RPMI7951 (cell line): ENCODE results near the gene DSP. TPM values are rescaled to one million over a fixed set of nuclear protein-coding genes. Genes with fewer than 3 reads are reported as not detected.

ENCODE experiments used
- DNase-seq: peaks from one replicate; pipeline ENCODE4 v3.0.0-alpha.2; 2012; ENCODE audit warnings: low read depth
- total RNA-seq: library from RNA; depleted of rRNA; stranded (reverse); fragments of >200 nt; shearing (Covaris generic); gene quantifications from 2 replicates; pipeline ENCODE4 v1.2.3, GENCODE V29; 2014; rRNA removed

Gene DSP, protein sequence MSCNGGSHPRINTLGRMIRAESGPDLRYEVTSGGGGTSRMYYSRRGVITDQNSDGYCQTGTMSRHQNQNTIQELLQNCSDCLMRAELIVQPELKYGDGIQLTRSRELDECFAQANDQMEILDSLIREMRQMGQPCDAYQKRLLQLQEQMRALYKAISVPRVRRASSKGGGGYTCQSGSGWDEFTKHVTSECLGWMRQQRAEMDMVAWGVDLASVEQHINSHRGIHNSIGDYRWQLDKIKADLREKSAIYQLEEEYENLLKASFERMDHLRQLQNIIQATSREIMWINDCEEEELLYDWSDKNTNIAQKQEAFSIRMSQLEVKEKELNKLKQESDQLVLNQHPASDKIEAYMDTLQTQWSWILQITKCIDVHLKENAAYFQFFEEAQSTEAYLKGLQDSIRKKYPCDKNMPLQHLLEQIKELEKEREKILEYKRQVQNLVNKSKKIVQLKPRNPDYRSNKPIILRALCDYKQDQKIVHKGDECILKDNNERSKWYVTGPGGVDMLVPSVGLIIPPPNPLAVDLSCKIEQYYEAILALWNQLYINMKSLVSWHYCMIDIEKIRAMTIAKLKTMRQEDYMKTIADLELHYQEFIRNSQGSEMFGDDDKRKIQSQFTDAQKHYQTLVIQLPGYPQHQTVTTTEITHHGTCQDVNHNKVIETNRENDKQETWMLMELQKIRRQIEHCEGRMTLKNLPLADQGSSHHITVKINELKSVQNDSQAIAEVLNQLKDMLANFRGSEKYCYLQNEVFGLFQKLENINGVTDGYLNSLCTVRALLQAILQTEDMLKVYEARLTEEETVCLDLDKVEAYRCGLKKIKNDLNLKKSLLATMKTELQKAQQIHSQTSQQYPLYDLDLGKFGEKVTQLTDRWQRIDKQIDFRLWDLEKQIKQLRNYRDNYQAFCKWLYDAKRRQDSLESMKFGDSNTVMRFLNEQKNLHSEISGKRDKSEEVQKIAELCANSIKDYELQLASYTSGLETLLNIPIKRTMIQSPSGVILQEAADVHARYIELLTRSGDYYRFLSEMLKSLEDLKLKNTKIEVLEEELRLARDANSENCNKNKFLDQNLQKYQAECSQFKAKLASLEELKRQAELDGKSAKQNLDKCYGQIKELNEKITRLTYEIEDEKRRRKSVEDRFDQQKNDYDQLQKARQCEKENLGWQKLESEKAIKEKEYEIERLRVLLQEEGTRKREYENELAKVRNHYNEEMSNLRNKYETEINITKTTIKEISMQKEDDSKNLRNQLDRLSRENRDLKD (N-terminal part only)
- under 0.01 TPM in 2 replicates for total RNA-seq

DNA sequence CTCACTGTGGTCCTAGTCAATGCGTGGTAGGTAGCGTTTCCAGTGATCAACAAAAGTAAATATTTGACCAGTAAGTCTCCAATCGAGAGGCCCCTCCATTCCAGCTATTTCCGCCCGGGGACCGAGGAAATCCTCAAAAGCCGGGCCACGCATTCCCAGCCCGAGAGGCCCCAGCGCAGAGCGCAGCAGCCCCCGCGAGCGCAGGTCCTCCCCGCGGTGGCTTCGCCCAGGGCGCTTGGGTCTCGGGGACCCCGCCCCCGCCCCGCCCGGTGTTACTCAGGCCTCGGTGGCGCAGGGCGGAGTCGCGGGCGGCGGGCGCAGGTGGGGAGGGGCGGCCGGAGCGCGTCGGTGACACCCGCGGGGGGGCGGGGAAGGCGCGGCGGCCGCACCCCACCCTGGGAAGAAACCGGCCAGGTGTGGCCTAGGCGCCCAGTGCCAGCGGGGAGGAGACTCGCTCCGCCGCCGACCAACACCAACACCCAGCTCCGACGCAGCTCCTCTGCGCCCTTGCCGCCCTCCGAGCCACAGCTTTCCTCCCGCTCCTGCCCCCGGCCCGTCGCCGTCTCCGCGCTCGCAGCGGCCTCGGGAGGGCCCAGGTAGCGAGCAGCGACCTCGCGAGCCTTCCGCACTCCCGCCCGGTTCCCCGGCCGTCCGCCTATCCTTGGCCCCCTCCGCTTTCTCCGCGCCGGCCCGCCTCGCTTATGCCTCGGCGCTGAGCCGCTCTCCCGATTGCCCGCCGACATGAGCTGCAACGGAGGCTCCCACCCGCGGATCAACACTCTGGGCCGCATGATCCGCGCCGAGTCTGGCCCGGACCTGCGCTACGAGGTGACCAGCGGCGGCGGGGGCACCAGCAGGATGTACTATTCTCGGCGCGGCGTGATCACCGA, at the start of gene DSP:
Gene DSP (plus strand): TSS at position 497 of the 890 bp plus-strand sequence. CDS start 245 bp downstream, at position 742.
- no peak for DNase-seq

DNA sequence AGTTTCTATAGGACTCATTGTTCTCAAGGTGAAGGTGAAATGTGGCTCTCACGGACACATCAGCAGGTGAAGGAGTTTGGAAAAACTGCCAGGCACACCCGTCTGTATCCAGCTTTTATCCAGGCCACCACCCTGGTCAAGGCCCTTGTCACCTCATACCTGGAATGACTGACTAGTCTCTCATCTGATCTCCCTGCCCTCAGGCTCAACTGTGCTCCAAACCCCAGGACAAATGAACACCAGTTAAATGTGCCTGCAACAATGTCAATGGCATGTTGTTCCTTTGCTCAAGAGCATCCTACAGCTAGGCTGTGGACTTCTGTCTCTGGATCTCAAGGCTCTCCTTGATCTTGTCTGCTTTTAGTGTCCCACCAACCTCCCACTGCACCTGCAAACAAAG, 47.6 kb upstream of the DSP start:
- DNase-seq = no peak

DNA sequence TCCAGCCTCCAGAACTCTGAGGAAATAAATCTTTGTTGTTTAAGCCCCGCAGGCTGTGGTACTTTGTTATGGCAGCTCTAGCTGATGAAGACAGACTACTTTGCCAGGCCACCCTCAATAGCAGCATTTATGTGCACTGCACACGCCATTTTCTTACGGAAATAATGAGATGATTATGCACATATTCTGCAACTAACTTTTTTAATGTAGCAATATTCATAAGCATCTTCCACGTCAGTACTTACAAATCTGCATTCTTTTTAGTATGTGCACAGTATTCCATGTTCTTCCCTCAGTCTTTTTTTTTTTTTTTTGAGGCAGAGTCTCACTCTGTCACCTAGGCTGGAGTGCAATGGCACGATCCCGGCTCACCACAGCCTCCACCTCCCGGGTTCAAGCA, 46.8 kb upstream of the DSP start:
- no peak for DNase-seq

DNA sequence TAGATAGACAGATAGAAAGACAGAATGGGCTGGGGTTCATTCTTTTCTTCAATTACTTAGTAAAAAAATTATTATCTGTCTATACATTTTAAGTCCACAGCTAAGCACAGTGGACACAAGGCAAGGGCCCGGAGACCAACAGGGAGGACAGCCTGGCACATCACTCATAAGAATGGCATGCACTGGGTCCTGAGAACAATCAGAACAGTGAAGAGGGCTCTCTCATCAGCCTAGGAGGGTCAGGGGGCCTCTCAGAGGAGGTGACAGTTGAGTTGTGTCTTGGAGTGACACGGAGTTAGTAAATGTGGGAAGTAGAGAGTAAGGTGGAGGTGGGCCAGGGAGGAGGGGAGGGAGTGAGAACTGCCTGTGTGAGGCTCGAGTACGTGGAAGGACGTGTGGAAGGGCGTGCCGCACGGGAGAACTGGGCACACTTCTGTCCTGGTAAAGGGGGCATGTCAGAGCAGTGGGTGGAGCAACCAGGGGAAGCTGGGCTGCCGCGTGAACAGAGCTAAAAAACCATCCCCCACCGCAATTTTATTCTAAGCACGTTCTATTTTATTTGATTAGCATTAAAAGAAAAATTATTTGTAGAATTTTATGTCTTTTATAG, 45.1 kb upstream of the DSP start:
- DNase-seq = no peak

DNA sequence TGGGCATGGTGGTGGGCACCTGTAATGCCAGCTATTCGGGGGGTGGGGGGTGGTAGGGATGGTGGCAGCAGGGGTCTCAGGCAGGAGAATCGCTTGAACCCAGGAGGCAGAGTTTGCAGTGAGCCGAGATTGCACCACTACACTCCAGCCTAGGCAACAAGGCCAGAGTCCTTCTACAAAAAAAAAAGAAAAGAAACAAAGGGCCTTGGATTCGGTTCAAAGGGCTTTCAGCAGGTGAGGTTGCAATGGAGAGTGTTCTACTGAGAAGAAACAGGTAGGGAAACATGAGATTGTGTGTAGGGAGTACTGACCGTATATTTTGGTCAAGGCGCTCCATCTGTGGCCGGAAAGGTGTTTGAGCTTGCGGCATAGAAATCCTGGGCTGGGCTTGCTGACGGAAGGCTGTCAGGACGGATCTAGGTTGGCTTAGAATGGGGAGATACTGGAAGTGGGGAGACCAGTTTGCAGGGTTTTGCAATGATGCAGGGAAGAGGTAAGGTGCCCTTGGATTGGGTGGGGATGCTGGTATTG, 40.7 kb upstream of the DSP start:
- DNase-seq = no peak

DNA sequence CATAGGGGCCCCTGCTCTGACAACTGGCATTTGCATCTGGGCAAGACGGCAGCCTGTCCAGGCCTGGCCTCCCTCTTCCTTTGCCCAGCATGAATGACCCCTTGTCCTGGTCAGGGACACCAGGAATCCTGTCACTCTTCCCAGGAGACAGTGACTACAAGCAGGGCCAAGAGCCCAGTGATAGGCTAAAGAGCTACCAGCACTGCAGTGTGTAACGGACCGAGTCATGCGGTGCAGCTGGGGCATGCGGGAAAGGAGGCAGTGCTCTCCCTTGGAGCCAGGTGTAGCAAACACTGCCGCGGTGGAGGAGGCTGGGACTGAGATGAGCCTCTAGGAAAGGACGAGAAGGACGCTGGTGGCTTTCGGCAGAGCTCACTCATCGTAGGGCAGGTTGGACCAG, 38.7 kb upstream of the DSP start:
- DNase-seq = no peak

DNA sequence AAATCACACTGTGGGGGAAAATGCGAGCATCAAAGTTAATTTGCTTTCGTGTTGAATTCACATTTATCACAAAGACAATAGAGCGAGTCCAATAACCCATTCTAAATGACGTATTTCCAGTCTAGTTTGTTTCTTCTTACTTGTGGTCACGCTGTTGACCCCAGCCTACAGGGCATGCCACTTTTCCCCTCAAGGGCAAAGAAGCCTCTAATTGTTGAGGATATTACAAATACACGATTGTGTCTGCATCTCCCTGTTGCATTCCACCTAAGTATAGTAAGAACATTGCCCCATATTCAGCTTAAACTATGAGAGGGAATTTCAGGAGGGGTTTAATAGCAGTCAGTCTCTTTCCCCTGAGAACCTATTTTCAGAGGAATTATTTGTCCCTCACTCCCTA, 37.4 kb upstream of the DSP start:
- DNase-seq = no peak

DNA sequence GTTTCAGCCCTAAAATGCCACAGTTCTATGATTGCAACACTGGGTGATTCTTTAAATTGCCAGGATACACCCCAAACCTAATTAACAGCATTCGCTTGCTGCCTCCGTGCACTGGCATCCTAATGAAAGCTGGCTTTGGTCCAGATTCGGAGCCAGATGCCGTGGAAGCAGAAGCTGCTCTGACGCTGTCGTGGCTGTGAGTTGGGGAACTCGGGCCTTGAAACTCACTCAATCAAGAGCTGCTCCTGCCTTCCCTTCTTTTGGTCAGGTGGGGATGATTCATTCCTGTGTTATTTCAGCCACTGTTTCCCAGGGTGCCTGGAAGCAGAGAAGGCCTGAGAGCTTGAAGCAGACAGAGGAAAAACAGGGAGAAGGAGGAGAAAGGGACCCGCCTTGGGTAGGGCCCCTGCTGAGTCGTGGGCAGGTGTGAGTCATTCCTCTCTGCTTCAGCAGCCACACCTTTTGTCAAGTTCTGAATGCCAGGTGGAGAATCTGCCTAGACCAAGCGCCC, 36.2 kb upstream of the DSP start:
- DNase-seq = peak; percentile 76

DNA sequence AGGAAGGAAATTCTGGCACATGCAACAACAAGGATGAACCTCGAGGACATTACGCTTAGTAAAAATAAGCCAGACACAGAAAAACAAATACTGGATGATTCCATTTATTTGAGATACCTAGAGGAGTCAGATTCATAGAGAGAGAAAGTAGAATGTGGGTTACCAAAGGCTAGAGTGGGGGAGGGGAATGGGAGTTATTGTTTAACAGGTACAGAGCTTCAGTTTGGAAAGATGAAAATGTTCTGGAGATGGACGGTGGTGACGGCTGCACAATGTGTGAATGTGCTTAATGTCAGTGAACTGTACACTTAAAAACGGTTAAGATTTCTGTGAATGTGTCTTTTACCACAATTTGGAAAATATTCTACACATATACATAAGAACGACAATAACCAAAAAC, 33.9 kb upstream of the DSP start:
- no peak for DNase-seq

DNA sequence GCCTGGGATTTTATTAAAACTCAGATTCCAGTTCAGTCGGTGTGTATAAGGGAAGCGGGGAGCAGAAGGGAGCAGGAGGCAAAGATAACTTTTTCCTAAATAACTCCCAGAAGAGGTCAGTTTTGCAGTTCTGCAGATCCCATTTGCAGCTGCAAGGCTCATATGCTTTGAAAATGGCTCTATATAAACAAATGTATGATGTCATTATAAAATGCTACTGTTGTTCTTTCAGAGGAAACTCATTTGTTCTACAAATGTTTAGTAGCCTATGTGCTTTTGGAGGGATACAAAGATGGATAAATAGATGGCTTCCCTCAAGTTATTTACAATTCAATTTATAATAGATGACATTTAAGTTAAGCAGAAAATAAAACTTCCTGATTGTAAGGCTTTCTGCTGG, 29.2 kb upstream of the DSP start:
- DNase-seq = no peak

DNA sequence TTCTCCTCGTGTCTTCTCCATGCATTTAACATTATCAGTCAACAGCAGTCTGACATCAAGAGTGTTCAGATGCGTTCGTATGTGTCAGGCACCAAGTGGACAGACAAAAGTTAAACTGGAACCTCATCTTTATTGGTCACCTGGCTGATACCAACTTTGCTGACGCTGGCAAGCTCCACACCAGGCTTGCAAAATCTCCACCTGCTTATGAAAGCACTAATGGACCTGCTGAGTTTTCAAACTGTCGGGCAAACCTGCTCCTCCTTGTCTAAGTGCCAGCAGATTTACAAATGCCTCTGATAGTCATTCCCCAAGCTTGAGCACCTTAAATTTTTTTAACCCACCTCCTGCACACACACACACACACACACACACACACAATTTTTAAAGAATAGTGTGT, 27.9 kb upstream of the DSP start:
- no peak for DNase-seq

DNA sequence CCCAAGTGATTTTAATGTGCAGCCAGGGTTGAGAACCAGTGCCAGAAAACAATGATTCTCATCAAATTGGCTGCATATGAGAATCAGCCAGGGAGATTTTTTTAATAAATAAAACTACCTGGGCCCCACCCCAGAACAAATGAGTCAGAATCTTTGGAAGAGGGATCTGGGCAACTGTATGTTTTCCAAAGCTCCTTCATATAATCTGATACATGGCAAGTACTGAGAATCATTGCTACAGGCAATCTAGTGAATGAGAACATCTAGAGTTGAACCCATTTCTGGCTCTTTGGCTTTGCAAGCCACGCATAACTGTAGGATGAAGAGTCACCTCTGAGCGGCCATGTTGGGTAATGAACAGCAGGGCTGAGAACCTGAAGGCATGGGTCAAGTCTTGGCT, 26.1 kb upstream of the DSP start:
- DNase-seq = no peak

DNA sequence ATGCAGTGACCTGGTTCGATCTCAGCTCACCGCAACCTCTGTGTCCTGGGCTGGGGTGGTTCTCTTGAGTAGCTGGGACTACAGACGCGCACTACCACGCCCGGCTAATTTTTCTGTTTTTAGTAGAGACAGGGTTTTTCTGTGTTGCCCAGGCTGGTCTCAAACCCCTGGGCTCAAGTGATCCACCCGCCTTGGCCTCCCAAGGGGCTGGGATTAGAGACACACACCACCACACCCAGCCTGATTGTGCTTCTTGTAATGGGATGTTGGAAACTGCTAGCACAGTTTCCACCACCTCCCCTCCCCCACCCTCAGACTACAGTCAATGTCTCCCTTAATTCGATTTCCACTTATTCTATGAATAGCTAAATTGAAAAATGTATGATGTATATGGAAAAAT, 22.6 kb upstream of the DSP start:
- no peak for DNase-seq

DNA sequence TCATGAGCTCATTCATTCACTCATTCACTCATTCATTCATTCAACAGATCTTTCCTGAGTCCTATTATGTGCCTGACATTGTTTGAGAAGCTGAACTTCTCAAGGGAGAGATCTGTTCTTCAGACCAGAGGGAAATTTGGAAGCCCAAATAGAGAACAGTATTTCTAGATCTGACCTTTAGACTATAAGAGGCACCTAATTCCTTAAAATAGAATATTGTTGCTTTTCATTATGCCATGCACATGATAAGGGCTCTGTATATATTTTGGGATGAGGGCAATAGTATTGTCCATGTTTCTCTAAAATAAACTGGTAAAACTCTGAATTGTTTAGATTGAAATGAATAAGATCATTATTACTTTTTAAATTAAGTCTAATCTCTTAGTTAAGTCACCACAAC, 18.6 kb upstream of the DSP start:
- no peak for DNase-seq

DNA sequence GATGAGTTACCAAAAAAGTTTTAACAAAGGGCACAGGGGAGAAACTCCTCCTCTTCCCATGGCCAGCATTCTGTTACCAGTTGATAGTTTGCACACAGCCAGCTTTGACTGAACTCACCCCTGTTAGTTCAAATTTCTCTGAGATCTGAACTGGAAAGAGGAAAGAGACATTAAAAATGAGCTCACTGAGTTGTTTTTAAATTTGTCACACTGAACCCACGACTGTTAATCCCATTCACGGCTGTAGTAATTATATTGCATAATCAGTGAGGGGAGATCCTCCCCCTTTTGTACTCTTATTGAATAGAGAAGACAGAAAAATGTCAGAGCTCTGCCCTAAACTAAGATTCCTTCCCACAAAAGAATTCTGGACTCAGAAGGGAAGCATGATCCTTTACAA, 17.5 kb upstream of the DSP start:
- DNase-seq = no peak

DNA sequence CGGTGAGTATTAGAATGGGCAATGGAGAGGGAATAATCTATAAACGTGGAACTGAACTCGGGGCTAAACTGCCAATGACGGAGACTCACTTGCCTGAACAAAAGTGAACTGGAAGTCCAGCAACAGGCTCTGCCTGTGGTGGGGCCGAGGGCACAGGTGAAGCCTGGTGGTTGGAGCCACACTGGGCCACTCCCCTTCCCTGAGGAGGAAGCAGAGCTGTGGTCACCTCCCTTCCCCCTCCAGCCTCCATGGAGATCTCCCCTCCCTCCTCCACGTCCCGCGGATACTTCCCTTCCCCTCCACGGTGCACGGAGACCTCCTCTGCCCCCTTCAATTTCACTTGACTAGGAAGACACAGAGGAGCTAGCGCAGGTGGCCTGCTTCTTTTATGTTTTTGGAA, 14.7 kb upstream of the DSP start:
- no peak for DNase-seq

DNA sequence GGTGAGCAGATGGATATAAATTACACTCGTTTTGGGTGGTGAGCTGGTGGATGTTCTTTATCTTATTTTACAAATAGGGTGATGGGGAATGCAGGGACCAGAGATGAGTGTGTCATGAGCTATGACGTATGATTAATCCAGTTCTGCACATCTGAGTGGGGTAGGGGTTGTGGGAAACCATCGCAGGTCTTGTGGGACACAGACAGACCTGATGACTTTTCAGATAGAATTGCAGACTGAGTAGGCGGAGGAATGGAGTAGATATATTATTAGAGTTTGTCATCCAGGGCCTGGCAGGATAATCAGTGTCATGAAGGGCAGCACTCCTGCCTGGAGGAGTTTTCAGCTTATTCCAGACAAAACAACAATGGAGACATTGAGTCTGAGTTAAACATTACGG, 12.9 kb upstream of the DSP start:
- peak; percentile 35 for DNase-seq

DNA sequence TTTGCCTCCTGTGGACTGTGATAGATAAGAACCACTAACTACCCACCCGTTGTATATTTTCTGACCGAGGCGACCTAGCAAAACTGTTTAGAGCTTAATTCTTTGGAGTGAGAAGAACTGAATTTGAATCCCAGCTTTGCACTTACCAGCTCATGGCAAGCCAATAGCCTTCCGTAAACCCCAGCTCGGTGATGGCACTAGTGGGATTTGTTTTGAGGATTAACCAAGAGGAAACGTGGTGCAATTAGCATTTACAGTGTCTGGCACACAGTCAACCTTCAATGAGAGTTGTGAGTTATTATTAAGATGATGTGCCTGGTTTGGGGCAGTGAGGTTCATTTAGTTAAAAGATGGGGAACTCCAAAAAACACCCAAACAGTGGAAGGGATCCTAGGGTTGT, 12.3 kb upstream of the DSP start:
- no peak for DNase-seq

DNA sequence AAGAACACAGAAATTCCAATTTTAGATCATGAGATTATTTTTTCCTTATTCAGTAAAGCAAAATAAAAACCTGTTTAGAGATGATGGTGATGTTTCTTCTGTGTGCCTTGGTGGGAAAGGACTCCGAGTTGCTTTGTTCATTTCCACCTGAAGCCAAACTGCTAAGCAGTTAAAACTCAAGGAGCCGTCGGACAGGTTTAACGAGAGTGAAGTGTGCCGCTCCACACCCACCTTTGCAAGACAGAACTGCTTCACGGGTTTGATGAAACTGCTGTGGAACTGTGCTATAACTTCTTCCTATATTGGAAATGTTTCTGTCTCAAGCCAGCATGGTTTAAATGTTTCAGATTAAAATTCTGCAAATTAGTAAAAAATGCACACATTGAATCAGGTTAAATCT, 9.2 kb upstream of the DSP start:
- no peak for DNase-seq

DNA sequence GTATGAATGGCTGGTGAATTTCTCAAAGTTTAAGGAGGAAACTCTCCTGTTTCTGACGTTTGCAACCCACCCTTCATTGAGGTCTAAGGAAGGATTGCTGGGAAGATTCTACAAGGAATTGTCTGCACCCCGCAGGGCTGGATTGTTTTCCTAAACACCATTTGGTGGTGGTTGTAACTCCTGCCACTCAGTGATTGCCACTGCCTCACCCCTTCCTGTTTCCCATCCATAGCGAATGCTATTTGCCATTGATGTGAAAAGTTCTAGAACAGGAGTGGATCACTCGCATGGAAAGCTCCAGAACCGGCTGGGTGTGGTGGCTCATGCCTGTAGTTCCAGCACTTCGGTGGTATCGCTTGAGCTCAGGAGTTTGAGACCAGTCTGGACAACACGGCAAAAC, 8.7 kb upstream of the DSP start:
- DNase-seq = no peak
